NCI-H187 (cell line): Measurements from ENCODE around the gene CCDC34.

Source experiments
- DNase-seq, 2 experiments: peaks; one replicate each; lab custom pipeline; 2025; lab: John Stamatoyannopoulos, UW

CCDC34 gene

DNA sequence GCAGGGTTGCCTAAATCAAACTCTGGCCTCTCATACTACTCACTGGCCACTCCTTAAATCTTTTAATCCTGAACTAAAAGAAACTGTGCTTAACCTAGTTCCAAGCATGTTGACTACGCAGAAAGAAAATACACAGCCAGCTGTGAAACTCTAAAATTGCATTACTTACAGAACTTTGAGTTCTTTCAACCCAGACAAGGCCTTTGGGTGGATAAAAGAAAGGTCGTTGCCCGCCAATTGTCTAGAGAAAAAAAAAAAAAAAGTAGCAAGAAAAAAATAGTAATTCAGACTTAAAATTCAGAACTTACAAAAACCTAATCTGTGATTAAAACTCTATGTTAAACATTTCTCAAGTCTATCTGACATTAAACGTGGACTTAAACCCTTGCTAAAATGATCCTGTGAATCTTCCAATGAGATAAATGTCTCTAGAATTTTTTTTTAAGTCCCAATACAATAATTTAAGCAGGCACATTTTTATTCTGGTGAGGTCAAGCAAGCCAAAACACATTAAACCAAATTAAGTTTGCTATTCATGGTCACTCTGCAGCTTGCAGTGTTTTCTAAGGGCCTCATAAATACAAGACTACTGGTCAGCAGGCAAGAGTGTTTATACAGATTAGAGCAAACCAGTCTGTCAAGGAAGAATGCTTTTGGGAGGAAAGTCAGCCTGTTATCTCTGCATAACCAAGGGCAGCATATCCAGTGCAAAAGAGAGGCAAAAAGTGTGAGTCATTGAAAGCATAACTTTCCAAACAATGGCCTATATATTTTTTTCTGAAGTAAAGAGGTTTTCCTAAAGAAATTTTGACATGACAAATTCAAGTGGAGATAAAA is 29.5 kb upstream of the CCDC34 start:
- no peak for DNase-seq

DNA sequence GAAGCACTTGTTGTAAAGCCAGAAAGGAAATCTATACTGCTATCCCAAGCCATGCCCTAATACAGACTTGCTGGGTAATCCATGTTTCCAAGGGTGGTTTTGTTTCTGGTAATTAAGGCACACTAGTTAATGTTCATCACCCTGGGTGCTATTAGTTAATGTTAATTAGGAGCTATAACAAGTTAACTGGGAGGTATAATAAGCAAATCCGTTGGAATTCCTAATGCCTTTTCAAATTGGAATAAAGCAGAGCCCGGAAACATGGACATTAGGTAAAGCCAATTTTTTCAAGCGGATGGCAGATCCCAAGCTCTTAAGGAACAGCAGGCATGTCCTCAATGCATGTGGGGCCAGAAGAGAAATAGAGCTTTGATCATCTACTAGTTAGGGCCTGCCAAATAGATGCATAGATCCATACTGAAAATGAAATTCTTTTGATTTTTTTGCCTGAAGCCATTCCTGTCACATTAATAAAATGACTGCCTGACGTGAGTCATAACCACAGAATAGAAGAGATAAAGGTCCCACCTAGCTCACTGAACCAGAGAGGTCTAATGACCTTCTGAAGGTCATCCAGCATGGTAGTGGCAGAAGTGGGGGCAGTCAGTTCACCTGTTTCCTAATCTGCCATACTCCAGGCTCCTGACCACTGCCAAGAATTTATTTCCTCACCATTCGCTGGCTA is 28.5 kb upstream of the CCDC34 start:
- DNase-seq, result no peak

DNA sequence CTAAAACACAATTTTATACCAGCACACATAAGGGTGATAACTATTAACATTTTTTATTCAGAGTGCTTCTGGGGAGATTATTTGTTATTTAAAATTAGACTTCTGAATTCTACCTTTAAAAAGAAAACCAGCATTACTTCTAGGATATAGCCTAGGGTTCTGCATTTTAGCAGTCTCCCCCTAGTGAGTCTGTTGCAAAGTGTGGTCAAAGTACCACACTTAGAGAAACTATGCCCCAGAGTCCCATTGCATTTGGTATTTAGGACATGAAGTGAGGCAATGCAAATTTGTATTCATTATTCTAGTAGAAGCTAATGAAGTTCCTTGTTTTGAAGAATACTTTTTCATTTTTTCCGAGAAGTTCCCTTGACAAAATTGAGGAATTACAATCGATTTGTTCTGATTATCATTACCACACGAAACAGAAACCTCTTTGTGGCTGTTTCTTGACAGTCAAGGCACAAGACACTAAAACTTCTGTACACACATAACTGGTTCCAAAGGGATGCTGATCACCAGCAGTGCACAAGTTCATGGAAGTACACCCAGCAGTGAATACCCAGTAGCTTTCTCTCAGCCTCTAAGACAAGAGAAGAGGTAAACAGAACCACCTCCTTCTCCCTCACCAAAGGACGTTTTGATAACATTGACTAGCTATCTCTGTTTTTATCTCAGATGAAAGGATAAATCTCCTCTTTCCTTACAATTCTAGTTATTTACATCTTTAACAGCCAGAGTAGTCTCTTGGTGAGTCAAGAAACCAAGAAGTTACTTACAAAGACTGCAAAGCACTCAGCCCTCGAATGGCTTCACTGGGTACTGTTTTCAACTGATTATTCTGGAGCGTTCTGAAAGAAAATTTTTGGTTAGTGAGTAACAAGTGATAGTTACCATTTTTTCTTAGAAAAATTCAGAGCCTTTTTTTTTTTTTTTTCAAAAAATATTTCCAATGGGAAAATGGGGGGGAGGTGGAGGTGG is 27.6 kb upstream of the CCDC34 start:
- DNase-seq, result no peak

DNA sequence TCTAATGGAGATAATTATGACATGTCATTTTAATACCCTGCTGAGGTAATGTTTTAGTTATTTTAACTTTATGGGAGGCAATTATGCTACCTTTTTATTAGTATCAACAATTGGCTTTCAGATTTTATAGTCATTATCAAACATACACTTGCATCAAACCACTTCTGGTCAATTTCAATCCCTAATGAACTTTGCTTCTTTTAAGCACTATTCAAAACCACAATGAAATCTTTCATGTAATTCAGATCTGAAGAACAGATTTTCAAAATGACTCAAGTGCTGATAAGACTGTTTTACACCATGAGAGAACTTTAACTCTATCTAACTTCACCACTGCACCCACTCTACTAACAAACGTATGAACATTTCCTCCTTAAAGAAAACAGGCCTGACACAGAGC is 25.9 kb upstream of the CCDC34 start:
- no peak for DNase-seq

DNA sequence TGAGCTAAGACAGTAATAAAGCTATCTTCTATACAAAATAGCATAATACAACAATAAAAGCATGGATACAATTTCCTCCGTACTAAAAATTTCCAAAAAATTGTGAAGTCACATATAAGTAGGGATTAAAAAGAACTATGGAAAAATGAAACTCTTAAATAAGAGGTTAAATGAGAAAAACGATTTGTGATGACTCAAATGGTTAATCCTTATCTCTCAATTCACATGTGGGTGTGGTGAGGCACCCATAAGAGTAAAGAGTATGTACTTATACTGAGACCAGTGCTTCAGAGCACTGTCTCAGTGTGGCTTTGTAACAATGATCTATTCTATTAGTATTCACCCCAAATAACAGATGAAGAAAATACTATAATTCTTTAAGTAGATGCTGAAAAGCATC is 25.0 kb upstream of the CCDC34 start:
- DNase-seq, result no peak

DNA sequence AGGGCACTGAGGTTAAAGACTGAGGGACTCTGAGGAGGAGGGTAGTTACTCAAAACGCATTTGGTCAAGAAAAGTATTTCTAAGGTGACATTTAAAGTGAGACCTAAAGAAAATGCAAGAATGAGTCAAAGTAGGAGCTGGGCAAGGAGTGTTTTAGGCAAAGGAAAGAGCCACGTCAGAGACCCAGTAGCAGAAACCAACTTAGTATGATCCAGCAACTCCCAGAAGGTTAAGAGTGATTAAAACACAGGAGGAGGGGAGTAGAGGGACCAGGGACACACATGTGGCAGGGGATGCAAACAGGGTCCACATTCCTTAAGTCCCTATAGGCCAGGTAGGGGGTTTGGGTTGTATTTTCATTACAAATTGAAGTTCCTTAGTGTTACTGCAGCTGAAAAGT is 24.3 kb upstream of the CCDC34 start:
- DNase-seq, result no peak

DNA sequence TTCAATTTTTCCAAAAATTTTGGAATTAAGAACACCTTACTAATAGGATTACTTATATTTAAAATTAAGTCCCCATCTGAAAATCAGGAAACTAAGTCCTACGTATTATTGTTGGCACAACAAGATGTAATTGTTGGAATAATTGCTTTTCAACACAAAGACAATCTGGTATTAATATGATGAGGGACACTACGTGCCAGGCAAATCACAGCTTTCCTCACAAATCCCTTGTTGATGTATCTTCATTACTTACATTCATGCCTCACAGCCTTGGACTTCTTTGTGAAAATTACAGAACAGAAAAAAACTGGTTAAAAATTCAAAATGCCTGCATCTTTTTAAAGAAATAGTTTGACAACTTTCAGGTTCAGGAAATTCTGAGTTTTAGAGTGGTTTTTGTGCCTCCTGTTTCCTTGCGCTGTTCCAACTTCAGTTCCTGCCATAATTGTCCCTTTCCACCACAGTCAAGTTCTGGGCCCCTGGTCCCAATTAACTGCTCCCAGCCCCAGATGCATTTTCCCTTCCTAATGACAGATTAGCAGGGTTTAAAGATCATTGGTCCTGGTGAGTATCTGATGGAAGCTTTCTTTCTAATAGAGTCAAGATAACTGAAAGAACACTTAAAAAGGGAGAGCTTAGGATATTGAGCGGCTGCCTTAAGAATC is 23.3 kb upstream of the CCDC34 start:
- DNase-seq, result no peak

DNA sequence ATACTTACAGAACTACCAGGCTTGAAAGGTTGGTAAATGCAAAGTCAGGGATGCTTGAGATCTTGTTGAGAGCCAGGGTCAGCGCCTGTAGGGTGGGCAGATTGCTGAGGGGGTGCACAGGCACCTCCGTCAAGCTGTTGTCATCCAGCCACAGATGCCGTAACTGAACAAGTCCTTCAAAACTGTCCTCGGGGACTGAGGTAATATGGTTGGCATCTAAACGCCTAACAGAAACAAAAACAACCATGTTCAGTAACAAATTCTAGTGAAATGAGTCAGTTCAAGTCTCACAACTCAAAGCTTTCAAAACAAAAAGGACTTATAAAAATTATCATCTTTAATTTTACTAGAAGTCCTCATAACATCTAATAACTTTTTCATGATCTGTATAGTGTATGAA is 22.2 kb upstream of the CCDC34 start:
- DNase-seq, result no peak

DNA sequence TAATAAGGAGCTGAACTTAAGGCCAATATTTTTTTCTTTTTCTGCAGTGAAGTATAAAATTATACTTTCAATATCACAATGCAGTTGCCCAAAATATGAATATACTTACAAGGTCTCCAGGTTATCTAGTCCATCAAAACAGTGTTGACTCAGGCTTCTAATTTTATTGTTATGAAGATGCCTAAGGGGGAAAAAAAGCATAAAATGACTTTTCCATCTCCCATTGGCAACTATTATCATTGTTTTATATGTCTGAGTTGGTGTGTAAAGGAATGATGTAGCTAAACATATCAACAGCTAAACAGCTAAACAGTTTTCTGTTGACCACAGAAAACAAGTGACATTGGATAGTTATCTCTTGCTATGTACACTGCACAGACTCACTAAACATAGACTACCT is 21.2 kb upstream of the CCDC34 start:
- no peak for DNase-seq

DNA sequence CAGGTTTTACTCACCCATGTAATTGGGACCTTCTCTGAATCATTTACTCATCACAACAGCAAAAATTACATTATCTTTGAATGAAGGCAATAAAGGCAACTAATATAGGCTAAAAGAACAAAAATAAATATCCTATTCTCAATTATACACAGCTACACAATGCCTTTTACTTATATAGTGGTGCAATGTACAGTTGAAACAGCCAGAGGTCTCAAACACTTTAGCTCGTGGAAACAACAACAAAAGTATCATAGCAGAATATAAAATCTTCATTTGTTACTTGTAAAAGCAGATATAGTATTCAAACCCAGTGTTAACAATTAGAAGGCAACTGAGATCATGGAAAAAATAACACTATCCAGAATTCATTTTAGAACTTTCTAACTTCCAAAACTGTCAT is 20.6 kb upstream of the CCDC34 start:
- no peak for DNase-seq

DNA sequence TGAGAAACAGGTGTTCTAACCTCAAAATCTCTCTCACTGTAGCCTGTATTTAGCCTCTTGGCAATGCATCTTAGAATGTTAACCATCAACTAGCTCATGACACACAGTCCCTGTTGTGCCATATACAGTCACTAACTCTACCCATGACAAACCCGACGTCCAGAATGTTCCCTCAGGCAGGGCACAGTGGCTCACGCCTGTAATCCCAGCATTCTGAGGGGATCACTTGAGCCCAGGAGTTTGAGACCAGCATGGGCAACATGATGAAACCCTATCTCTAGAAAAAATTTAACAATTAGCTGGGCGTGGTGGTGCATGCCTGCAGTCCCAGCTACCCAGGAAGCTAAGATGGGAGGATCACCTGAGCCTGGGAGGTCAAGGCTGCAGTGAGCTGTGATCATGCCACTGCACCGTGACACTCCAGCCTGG is 18.2 kb upstream of the CCDC34 start:
- no peak for DNase-seq

DNA sequence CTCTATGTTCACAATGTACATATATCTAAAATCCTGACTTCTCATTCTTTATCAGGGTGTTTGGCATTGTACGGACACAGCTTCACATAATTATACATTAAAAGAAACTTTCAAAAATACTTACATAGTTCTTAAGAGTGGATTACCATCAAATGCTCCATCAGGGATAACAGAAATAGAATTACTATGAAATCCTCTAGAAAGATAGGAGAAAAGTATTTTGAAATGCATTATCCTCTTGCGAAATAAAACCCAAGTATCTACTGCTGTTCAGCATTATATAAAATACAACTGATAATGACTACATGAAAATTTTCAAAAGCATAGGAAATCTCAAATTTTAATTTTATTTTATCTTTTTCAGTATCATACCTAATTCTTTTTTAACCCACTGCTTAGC is 17.8 kb upstream of the CCDC34 start:
- DNase-seq, result no peak

DNA sequence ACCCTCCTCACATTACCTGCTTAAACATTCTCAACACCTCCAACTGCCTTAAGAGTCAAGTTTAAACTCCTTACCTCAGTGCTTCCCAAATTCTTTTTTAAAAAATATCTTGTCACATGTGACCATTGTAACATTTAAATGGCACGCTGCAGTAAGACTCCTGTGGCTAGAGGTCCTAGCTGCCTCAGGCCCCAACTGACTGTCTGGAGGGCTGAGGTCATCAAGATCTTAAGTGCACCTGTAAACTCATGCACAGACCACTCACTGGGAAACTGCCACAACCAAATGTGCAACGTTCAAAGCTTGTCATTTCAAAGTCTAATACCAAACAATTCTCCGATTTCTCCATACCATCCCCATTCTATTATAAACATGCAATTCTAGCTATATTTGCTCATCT is 16.4 kb upstream of the CCDC34 start:
- no peak for DNase-seq

DNA sequence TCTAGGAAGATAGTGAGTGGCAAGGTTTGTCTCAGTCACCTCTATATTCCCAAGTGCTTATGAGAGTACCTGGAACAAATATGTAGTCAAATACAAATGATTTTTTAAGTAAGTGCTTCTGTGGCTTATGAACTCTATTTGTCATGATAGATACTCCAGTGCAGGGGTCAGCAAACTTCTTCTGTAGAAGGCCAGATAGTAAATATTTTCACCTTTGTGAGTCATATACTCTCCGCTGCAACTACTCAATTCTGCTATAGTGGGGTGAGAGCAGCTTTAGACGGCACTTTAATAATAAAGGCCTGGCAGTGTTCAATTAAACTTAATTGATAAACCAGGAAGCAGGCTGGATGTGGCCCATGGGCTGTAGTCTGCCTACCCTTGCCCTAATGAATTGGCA is 12.4 kb upstream of the CCDC34 start:
- no peak for DNase-seq

DNA sequence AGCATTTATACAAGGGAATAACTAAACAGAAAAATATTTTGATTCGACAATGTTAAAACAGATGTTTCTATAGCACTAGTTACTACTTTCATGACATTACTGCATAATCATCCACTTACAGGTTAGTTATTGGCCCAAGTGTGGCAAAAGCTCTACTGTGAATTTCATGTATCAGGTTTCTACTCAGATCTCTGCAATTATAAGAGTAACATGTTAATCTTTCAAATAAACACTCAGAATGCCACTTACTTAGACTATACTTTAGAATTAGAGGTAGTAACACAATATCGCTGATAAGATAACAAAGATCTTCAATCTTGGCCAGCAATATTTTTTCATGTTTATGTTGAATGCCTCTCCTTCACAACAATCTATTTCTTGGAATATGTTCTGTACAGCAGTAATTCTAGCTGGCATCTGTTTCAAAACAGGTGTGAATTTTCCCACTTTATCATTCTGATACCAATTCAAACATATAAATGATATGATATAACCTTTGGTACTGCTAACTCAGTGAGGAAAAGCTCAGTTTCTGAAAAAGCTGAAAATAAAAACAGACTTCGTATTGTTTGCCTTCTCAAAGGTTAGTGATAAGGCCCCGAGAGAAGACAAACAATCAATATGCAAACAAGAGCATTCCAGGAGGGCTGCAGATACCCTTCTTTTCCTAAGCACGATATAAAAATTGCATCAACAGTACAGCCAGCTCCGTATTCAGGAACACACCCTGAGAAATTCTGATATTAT is 11.0 kb upstream of the CCDC34 start:
- DNase-seq, result no peak

DNA sequence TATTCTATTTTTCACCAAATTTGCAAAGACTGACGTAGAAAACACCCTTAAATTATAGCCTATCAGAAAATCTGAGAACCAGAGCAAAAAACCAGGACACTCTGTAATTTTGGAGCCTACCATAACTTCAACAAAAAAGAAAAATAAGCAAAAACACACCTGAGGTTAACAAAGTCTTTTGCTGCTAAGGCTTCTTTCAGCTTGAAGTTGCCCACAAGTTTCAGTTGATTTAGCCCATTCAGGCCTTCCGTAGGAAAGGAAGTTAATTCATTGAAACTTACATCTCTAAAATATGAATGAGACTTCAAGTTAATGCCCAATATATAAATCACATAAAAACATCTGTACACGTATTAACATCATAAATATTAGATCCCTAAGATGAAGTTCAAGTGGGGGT is 10.4 kb upstream of the CCDC34 start:
- DNase-seq, result no peak

DNA sequence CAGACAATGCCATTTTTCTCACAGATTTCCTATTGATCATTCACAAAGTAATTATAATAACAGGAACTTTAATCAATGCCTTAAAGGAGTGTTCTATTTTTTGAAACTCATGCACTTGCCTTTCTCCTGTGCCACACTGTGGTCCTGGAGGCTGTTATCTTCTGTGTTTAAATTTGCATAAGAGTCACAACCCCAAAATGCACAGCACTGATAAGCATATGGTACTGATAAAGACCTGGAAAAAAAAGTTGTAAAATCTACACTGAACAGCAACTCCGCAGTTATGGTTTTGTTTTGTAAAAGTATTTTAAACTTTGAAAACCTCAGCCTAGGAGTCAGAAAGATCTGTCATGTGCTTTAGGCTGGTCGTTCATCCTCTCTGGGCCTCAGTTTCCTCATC is 9.1 kb upstream of the CCDC34 start:
- DNase-seq, result no peak

DNA sequence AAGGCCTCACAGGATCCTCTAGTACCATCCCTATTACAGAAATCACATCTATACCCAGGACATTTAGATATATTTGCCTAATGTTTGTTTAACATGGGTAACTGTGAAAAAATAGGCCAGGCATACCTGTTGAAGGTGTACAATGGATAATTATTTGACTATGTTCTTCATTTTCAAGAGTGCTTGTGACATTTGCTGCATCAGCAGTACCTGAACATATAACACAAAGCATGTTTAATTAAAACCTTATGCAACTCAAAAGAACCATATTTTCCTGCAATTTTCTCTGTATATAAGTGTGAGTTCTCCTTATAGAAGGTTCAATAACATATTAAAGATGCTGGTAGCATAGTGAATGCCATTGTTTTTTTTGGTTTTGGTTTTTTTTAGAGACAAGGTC is 8.5 kb upstream of the CCDC34 start:
- no peak for DNase-seq

DNA sequence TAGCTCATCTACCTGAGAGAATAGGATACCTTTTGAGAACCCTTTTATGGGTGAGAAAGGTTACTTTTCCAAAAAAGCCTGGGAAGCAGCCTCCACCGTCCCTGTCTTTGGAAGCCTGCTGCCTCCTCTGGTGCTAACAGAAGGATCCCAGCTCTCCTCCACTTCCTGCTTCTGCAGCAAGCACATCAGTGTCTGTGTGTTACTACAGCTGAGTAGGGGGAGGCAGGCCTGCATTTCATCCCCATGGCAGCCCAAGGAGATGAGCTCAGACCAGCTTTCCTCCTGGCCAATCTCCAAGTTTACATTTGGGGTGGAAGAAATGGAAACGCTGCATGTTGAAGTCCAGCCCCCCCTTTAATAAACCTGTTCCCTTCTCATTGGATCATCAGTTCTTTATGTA is 7.4 kb upstream of the CCDC34 start:
- no peak for DNase-seq

DNA sequence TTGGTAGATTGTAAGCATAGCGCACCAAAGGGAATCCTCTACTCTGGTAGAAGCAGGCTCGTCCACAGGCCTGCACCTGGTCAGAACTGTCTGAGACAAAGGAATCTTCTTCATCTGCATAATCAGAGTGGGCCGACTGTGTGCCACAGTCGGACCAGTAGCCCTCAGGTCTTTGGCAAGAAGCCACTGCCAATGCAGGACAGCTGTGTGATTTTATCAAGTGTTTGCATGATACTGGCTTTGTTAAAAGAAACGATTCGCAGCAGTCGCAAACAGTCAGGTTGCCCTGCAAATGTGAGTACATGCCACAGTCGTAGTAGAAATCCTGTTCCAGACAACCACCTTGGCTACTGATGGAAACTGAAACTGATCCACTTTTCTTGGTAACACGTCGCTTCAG is 4.9 kb upstream of the CCDC34 start:
- no peak for DNase-seq

DNA sequence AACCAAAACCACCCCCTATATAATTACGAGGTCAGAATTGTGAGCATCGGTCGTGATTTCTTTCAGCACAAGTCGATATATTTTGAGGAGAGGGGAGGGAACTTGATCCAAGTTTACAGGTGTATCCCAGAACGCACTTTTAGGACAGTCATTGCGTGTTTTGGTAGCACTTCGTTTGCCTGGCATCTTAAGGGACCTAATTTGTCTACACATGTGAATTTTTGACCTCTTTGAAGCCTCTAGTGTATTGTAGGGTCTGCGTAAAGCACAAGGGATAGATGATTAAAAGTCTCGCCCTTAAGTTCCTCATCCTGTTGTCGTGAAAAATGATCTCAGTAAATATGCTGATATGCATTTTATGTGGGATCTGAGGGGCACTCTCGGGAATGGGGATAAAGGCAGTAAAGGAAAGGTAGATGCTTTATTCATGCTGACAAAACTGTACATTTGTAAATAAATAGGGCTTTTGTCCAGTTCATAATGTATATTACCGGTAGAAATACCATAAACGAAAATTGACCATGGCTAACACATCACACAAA is 632 bp upstream of the CCDC34 start:
- no peak for DNase-seq
